GM19239 (cell line): ENCODE data around the gene DVL1.

Experiments used
- DNase-seq: peaks from one replicate; pipeline ENCODE4 v3.0.0; 2011; ENCODE audit warnings: low spot score; ENCODE audit not compliant: insufficient read length
- FAIRE-seq: peaks from 2 replicates; lab custom pipeline; 2011; peaks lifted over from hg19 to GRCh38; lab: Jason Lieb, UNC

Gene DVL1

GRCh38 chr1:1315435-1315954 lies 33.7 kb downstream of the DVL1 start:
- FAIRE-seq (no peak), DNase-seq (no peak)

GRCh38 chr1:1314678-1315335 lies 34.4 kb downstream of the DVL1 start:
- FAIRE-seq (no peak), DNase-seq (no peak)

- DNase-seq (no peak), FAIRE-seq (no peak)
These were observed 35.0 kb downstream of the DVL1 start for GRCh38 chr1:1314237-1314586.

GRCh38 chr1:1313500-1314236 lies 35.5 kb downstream of the DVL1 start:
- FAIRE-seq (no peak), DNase-seq (no peak)

GRCh38 chr1:1312450-1313314 lies 36.5 kb downstream of the DVL1 start:
- FAIRE-seq (no peak), DNase-seq (no peak)

GRCh38 chr1:1311107-1312104 lies 37.8 kb downstream of the DVL1 start:
- FAIRE-seq = no peak
- DNase-seq = no peak

GRCh38 chr1:1310476-1311053 lies 38.7 kb downstream of the DVL1 start:
- FAIRE-seq (no peak), DNase-seq (no peak)

- DNase-seq = no peak
- FAIRE-seq = no peak
These were observed 39.2 kb downstream of the DVL1 start for GRCh38 chr1:1310109-1310385.

- no peak for FAIRE-seq
These were observed 39.7 kb downstream of the DVL1 start for GRCh38 chr1:1309251-1310108.

GRCh38 chr1:1308756-1309250 lies 40.4 kb downstream of the DVL1 start:
- no peak for DNase-seq
- no peak for FAIRE-seq

More at GRCh38 chr1:1309251-1310108, 39.7 kb downstream of the DVL1 start:
- DNase-seq = no peak

- peak; percentile 87 for FAIRE-seq
These were observed 41.1 kb downstream of the DVL1 start, which contains the start of the genes ACAP3 and PUSL1 for GRCh38 chr1:1307923-1308755. TSS of gene ACAP3 (minus strand) at chr1:1307930. CDS start at chr1:1307815, 115 bp downstream. TSS of gene PUSL1 (plus strand) at chr1:1308597. CDS start at chr1:1308644, 47 bp downstream.

GRCh38 chr1:1307261-1307922 lies 41.8 kb downstream of the DVL1 start:
- DNase-seq (no peak), FAIRE-seq (no peak)

More at GRCh38 chr1:1307923-1308755, 41.1 kb downstream of the DVL1 start, which contains the start of the genes ACAP3 and PUSL1:
- DNase-seq = peak; percentile 99

GRCh38 chr1:1306661-1307260 lies 42.5 kb downstream of the DVL1 start:
- no peak for FAIRE-seq

GRCh38 chr1:1306070-1306660 lies 43.1 kb downstream of the DVL1 start:
- FAIRE-seq = peak; percentile 51
- no peak for DNase-seq

More at GRCh38 chr1:1306661-1307260, 42.5 kb downstream of the DVL1 start:
- DNase-seq = no peak

GRCh38 chr1:1305300-1306069 lies 43.7 kb downstream of the DVL1 start:
- FAIRE-seq = peak; percentile 75
- DNase-seq = peak; percentile 81
